ENCODE measurements around the gene DZIP1.
"Not testable (repeated sequence)": the region's sequence is repeated elsewhere in the genome, so short reads cannot be mapped to it uniquely, and the experiment has no call there.

DZIP1 gene

DNA sequence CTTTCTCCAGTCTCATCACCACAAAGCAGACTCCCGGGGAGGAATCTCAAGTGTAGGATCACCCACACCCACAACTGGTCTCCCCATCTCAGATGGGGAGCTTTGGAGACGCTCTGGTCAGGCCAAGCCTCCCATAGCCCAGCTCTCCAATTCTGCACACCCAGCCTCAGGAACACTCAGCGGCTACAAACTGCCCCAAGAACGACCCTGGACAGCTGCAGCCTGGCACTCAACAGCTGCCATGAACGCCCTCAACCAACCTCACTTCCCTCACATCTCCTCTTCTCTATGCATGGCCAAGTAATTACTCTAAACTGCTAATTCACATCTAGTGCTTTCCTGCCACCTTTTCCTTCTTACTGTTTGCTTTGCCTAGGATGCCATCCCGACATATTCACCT, 42.6 kb downstream of the DZIP1 start:
- DNase-seq, result no peak

DNA sequence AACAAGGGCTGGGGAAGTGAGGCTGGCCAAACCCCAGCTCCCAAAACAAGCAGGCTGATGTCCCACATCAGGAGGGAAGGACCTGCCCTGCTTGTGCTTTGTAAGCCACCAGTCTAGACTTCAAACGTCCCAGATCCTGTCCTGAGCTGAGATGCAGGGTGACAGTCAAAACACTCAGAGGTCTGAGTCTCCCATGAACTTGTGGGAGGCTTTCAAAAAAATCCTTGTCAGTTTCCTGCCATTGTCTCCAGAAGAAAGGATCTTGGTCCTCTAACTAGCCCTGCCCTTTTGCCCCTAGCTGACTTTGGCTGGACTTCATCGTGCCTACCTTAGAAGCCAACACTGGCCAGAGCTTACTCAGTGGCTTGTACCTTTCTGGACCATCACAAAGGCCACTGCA, 43.3 kb downstream of the DZIP1 start:
- DNase-seq, result no peak

DNA sequence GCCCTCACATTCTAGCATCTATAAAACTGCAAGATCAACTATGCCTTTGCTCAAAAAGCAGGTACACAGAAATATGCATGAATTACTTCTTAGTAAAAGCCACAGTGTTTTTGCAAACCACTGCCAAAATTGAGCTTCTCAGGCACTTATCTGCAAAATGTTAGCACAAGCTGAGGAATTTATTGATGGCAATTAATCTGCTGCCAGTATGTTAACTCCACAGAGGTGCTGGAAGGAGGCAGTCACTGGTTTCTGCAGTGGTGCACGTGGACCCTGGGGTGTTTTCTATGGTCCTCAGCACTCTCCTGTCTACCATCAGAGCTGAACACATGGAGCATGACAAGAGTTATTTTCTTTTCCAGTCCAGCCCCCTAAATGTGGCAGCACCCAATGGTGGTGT, 47.8 kb downstream of the DZIP1 start:
- DNase-seq, result no peak

DNA sequence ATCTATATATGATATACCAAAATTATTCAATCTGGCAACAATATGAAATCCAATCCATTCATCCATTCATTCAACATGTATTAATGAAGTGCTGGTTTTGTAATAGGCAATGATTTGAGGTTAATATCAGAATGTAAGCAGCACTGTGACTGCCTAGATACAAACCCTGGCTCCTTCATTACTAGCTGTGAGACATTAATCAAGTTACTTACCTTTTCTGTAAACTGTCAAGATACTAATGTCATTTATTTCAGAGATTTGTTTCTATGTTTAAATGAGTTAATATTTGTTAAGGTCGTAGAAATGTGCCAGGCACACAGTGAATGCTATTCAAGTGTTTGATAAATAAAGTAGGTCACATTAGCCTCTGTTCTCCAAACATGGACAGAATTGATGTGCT, 51.0 kb downstream of the DZIP1 start:
- no peak for DNase-seq

DNA sequence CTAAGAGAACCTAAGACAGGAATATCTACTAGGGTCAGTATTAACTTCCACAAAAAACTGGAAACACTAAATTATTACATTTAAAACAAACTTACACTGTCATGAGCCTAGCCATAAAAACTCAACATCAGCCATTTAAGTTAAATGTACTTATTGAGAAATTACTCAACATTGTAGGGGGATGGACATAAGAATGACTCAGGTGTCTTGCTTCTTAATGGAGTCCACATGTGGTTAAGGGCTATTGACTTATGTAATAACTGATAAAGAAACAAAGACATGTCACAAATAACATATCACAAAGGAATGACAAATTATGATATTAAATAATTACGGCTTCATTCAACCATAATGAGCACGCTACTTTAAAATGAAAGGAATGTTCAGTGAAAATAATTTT, 55.8 kb downstream of the DZIP1 start:
- DNase-seq, result no peak

DNA sequence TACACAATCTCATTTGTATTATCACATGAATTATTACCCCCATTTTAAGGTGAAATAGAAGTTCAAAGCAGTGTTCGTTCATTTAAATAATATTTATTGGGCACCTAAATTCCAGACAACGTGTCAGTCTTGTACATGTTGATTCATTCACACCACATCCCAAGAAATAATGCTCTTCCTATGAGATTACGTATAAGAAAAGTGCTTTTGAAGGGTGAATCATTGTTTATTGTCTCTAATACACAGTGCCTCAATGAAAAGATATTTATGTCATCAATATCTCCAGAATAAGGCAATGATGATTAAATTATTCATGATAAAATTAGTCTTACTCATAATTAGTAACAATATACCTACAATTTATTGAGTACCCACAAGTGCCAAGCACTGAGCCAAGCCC, 56.4 kb downstream of the DZIP1 start:
- DNase-seq, result no peak

DNA sequence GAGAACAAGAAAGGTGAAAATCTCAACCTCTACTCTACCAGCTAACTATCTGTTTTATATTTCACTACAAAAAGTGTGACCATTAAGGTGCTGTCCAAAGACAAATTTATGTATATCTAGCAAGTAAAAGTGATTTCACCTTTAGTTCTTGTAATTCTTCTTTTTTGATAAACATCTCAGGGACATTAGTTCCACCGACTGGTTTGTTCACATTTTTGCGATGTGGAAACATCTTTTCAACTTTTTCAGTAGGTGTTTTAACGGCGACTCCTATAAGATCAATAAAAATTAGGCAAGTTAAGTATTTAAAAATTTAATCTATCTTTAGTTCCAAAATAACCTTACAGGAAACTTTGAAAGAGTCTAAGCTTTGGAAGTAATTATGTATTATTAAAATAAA, 58.6 kb downstream of the DZIP1 start:
- no peak for DNase-seq

DNA sequence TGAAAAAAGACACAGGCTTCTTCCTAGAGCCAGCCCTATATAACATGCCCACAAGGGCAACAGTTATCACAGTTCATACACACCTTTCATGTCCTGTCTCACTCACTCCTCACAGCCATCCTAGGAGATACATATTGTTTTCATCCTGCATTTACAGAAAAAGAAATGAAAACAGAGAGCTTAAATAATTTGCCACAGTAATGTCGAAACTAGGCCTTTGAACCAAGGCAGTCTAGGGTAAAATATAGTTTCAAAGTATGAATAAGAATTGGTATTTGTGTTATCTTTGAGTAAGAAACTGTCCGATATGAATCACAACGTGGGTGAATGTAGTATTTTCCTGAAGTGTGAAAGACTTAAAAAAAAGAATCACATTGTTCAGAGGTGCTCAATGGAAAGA, 65.2 kb downstream of the DZIP1 start:
- no peak for DNase-seq

DNA sequence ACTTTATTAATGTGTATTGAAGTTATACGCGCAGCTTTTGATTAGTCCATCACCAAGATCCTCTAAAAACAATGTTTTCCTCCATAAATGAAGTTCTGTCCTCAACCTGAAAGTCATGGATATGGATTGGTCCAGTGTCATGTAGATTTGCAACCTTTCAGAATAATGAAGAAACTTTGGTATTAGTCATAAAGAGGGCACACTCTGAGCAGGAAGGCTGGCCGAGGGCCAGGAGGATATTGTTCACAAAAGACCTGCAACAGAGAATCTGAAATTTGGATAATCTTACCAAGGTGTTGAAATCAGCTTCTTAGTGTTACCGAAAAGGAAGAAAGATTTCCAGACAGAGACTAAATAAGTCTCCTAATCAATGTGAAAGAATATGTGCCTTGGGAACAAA, 71.3 kb downstream of the DZIP1 start:
- no peak for DNase-seq

DNA sequence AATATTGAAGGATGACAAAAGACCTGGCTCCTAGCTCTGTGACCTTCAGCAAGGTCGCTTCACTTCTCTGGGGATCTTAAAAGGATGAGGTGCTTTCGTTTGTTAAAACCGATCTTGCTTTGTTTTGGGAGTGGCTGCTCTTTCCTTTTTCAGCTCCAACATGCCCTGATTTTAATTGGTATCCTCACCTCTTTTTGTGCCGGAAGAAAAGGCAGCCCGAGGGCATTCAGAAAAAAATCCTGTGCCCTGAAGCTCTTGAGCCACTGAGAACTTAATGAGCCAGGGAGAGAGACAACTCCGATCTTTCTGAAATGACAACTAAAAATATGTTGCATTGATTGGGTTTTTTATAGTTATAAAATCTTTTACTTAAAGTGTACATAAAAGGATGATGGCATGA, 72.6 kb downstream of the DZIP1 start:
- DNase-seq, result no peak

DNA sequence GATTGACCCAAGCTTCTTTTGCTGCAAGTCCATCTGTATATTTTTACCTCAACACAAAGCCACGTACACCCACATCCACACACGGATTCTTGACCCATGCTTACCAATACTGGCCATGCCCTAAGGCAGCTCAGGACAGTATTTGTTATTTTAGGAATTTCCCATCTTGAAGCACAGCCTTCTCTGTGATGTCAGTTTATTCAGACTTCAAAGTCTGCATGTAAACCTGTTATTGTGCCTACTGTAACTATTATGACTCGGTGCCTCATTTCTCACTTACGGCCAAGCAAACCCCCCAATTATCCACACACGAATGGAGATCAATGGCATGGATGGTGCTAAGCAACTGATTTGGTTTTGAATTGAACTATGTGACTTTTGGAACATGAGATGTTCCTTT, 74.5 kb downstream of the DZIP1 start:
- DNase-seq, result no peak

DNA sequence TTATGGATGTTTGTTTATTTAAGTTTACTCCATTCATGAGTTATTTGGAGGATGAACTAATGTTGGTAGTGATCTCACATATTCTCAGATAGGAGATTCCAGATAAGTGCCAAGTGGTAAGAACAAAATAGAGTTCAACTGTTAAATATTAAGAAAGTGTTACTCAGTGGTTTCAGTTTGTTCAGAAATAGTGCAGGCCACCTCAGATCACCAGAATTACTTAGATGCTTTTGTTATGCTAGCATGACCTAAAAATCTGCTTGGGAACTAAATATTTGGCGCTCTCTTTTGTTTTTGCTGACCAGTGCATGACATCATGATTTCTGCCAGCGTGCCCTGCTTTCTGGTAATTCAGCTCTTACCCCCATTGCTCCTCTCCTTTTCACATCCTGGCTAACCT, 76.4 kb downstream of the DZIP1 start:
- no peak for DNase-seq

DNA sequence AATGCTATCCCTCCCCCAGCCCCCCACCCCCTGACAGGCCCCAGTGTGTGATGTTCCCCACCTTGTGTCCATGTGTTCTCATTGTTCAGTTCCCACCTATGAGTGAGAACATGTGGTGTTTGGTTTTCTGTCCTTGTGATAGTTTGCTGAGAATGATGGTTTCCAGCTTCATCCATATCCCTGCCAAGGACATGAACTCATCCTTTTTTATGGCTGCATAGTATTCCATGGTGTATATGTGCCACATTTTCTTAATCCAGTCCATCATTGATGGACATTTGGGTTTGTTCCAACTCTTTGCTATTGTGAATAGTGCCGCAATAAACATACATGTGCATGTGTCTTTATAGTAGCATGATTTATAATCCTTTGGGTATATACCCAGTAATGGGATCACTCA, 78.7 kb downstream of the DZIP1 start:
- not testable (repeated sequence) for DNase-seq

DNA sequence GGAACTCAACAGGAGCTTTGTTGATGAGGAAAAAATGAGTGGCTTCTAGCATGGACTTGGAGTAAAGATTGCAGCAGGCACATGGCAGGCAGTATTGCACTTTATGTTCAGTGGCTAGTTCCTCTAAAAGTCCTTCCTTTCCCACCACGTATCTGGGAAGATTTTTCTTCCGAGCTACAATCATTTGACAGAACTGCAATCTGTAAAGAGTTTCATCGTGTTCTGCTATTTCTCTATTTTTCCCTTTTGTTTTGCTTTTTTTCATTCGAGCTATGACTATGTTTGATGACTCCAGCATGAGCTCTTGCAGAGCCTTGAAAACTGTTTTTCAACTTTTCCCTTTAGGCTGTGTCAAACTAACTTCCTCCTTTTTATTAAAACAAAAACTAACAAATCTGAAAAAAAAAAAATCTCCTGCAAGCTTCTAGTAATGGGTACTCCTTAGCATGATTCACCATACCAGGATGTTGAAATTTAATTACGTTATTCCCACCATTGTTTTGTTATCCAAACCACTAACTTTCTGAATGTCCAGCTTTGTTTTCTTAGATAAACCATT, 79.7 kb downstream of the DZIP1 start:
- DNase-seq, result no peak

DNA sequence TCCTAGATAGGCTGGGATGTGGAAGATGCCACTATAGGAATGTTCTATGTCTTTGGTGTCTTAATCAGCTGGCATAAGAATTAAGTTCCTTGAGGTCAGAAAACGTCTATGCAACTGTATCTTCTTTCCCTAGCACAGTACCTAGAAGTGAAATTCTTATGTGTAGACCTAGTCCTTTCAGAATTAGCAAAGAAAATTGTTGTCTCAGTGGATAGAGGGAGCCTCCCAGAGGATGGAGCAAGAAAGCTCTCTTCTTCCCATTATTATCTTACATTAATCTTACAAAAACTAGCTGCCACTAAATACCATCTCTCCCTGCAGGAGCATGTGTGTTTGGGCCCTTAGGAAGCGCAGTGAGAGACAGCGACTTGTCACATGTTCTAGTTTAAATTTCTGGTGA, 80.4 kb downstream of the DZIP1 start:
- no peak for DNase-seq

DNA sequence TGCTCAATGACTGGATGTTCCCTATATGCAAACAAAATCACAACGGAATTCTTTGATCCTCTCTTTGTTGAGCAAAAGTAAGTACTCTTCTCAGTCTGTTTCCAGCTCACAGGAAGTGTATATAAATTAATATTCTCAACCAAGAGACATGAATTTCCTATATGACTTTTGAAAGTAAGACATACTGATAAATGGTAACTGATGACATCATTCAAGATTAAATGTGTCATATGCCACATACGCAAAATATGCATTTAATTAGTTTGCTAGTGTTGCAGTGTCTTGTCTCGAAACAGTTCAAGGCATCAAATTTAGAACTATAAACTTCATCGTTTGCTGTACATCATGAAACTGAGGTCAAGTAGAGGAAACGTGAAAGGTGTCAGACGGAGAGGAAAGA, 84.1 kb downstream of the DZIP1 start:
- DNase-seq, result no peak

DNA sequence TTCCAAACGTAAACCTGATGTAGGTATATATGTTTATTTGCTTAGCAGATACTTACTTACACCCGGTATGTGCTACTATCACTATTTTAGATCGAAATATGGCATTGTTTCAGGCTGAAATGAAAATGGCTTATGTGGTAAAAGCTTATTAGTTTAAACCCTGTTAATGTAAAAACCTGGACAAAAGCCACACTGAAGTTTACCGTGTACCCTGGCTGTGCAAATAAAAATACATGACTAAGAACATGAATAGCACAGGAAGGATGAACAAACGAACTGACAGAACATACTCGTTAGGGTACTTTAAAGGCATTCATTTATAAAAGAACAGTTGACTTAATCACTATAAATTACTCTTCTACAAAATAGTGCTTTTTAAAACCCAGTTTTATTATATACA, 85.4 kb downstream of the DZIP1 start:
- DNase-seq, result no peak

DNA sequence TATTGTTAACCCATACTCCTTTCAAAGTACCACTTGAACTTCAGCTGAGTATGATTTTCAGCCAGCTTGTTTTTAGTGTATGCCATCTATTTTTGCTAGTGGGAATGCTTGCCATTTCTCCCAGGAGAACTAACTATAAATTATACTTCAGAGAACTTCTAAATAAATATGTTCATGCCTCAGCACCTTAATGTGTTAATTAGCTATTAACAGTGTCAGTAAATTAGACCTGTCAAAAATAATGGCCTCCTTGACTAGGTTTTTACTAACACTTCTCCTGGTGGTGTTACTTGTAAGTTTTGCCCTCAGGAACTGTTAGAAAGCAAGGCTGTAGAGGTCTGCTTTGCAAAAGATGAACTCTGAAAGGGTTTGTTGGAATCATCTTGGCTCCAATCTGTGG, 87.5 kb downstream of the DZIP1 start:
- no peak for DNase-seq

DNA sequence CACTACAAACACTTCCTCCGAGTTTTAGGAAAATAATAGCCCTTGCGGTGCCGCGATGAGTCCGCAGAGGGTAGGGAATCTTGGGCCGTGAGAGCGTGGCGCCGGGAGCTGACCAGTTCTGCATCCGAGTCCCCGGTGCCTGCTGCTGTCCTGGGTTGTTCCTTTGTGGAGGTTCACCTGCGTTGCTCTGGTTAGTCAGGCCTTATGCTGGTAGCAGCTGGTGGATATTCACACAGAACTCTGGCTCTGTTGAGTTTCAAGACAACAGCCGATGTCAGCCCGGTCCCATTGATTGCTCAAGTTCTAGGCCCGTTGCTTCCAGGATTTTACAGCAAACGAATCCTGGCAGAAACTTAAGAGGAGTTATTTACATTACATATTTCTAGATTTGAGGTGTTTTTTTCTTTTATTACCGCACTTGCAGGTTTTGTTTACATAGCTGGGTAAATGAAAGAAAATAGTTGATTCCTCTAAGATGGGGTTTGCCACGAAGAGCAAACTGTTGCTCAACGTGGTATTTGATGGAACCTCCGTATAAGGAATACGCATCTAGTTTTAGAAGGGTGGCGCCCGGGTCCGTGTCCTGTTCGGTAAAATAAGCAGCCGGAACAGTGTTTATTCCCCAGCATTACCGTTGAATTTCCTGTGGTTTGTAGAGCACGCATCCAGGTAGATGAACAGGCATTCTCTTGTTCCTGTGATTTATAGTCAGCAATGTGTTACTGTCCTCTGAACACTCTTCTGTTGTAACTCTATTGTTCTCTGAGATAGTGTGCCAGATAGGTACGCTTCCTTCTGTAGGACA, 90.7 kb downstream of the DZIP1 start:
- DNase-seq, result no peak

DNA sequence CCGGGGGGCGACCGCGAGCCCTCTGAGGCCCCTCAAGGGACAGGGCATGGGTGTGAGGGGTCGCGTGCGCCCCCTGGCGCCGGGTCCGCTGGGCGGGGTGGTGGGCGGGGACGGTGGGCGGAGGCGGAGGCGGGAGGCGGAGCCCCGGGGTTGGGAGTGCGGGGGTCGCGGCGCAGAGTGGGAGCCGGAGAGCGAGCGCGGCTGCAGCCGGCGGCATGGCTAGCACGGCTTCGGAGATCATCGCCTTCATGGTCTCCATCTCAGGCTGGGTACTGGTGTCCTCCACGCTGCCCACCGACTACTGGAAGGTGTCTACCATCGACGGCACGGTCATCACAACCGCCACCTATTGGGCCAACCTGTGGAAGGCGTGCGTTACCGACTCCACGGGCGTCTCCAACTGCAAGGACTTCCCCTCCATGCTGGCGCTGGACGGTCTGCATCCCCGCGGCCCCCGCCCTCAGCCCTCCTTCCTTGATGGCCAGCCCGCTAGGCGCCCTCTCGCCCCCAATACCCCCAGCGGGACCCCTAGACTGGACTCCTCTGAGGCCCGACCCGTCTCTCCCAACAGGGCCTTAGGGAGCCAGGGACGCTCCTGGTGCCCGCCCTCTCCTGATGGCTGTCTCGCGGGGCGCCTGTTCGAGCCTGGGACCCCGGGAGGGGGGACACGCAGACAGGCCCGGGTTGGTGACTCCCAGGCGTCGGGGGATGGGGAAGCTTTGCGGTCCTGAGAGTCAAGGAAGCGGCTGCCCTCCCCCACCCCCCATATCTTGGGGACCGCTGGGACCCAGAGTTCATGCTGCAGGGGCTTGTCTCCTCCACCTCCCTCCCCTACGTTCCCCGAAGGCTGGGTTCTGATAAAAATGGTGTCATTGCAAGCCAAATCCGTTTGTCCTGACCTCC, 91.7 kb downstream of the DZIP1 start, which contains the start of gene CLDN10:
Gene CLDN10 (plus strand): TSS at position 182 of the 903 bp plus-strand sequence. CDS start 34 bp downstream, at position 216.
- DNase-seq, result peak; percentile 38

DNA sequence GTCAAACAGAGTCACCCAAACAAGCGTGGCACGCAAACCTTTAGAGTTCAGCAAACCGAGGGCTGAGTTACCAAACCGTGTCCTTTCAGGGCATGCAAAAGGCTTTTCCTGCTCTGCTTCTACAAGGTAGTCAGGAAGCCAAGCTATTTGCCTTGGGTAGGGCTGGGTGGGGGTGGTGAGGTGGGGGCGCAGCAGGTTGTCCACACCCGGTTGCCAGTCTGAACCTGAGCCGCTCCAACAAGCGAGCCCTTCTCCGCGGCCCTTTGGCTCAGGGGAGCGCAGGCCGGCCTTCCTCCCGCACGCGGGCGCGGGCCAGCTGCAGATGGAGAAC, 92.3 kb downstream of the DZIP1 start:
- DNase-seq, result no peak

DNA sequence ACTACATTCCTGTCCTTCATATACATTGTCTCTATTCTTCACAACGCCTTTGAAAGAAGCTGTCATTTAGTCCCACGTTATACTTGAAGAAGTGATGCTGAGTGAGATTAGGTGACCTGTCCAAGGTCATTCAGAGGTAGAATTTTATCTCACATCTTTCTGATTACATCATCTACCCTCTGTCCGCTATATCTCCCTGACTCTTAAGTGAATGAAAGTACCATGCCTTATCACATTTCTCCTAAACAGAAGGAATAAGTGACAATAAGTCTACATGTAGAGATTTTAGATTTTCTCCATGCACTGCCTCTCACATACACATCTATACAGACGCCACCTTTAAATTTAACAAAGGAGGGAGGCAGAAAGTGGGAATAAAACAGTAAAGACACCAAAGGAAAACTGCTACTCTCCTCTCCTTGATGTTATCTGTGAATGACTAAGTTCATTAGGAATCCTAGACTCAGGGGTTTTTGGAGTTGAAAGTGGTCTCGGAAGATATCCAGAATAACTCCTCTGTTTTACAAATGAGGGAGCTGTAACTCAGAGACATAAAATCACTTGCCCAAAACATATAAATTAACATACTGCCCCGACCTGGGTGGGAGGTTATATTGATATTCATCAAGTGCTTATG, 96.9 kb downstream of the DZIP1 start:
- DNase-seq, result no peak

DNA sequence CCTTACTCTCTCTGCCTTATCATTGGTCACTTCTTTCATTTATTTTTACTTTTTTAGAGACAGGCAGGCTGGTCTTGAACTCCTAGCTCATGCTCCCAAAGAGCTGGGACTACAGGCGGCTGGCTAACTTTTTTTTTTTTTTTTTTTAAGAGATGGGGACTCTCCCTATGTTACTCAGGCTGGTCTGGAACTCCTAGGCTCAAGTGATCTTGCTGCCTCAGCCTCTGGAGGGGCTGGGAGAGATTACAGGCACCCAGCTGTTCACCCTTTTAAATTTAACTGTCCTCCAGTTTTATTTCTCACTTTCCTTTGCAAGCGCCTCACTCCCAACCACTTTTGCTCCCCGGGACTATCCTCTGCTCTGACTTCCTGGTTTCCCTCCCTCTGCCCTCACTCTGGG, 97.6 kb downstream of the DZIP1 start:
- DNase-seq, result no peak

DNA sequence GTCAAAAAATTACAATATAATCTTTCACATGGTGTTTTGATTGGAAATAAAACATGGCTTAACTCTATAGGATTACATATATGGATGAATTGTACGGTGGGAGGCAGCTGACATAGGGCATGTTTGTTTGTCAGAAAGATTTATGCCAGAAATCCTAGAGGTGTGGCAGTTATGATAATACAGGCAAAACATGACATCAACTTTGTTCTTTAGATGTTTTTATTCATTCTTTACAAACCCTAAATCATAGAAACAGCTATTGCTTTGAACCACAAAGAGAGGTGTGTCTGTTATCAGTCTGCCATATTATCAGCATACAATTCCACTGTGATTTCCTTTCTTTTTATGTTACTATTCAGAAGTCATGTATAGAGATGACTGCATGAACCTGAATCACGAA, 100.2 kb downstream of the DZIP1 start:
- no peak for DNase-seq

Measured in right hindlimb (tissue), 1 donor.